HFFc6 (cell line): ENCODE data around the gene WDR20. TPM values are rescaled to one million over a fixed set of nuclear protein-coding genes. Genes with fewer than 3 reads are reported as not detected.

Source experiments
- DNase-seq: peaks from one replicate; pipeline ENCODE4 v3.0.0-alpha.2; 2018
- H3K27ac Mint-ChIP-seq: 2 replicates; pipeline ENCODE4 v1.8.0; 2020; ENCODE audit warnings: mild to moderate bottlenecking, mixed read lengths
- H3K27me3 Mint-ChIP-seq: 2 replicates; pipeline ENCODE4 v1.8.0; 2021; ENCODE audit warnings: mild to moderate bottlenecking, moderate library complexity, mixed read lengths; ENCODE audit not compliant: insufficient read depth
- H3K36me3 Mint-ChIP-seq: 2 replicates; pipeline ENCODE4 v1.8.0; 2021; ENCODE audit warnings: low read depth, mixed read lengths
- H3K4me1 Mint-ChIP-seq: 2 replicates; pipeline ENCODE4 v1.8.0; 2020; ENCODE audit warnings: low read depth, mixed read lengths
- H3K4me3 Mint-ChIP-seq: 2 replicates; pipeline ENCODE4 v1.8.0; 2020; ENCODE audit warnings: mild to moderate bottlenecking, moderate library complexity, mixed read lengths
- H3K9me3 Mint-ChIP-seq: 2 replicates; pipeline ENCODE4 v1.8.0; 2020; ENCODE audit warnings: mild to moderate bottlenecking, mixed read lengths
- CTCF ChIP-seq: fragments of 200-600 bp; sonication (generic); IDR thresholded peaks from 2 replicates; pipeline ENCODE4 v1.5.0; 2021; ENCODE audit warnings: antibody characterized with exemption, mild to moderate bottlenecking
- total RNA-seq, 6 experiments: library from RNA; stranded (reverse); fragmentation: NEBNext Ultra II Directional; extraction: Animal tissue kit (Norgen Biotek cat#: 25700); gene quantifications; 2 replicates in 1 of 6; 3 replicates in 5 of 6; pipeline ENCODE4 v1.2.3, GENCODE V29; 2021

Gene WDR20
- total RNA-seq, 6 experiments from 2014 or later: 24.4 to 28.7 (median 27.7) TPM

DNA sequence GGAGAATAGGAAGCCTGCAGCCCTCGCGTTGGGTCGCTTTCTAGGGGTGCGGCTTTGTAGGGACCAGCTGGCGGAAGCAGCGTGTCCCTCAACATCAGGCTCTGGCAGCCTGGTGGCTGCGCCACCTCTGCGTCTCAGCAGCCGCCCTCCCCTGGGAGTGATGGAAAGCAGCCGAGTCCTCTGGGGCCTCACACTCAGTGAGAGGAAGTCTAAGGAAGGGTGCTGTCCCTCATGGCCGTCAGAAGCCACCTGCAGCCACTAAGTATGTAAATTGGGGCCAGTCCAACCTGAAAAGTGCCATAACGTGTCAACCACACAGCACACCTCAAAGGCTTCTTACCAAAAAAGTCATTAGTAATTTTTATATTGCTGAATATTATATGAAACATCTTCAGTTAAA is 80.3 kb downstream of the WDR20 start:
- Mint-ChIP-seq H3K4me3 (no peak overlapping the region), H3K27me3 (peaks cover 12% of the 10 kb centered on the region), H3K27ac (no peak overlapping the region), H3K9me3 (no peaks in the 10 kb centered on the region), H3K4me1 (peaks cover 20% of the 10 kb centered on the region), H3K36me3 (peaks cover 17% of the 10 kb centered on the region)
- TF ChIP-seq CTCF: no peak
- DNase-seq: no peak

DNA sequence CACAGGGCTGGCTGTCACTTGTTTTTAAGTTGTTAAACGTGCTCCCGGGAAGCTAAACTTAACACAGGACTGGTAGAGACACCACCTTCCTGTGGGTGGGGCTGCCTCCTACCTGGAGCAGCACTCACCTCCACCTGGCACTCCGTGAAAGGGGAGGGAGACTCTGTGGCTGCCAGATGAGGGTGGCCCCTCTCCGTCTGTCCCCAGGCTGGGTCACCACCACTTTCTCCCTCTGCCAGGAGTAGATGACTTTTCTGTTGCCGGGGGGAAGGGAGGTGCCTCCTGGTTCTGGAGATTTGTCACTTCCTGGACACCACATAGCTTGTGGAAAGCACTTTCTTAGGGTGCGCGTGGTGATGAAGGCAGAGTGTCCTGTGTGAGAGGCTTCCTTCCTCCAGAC is 81.3 kb downstream of the WDR20 start:
- H3K27ac Mint-ChIP-seq: peak overlapping the region; percentile 91
- H3K36me3 Mint-ChIP-seq: peaks cover 26% of the 10 kb centered on the region
- H3K4me3 Mint-ChIP-seq: peak overlapping the region; percentile 53
- TF ChIP-seq CTCF: no peak
- H3K27me3 Mint-ChIP-seq: peaks cover 7% of the 10 kb centered on the region; the same call in 1 of the 2 replicates
- H3K9me3 Mint-ChIP-seq: no peaks in the 10 kb centered on the region
- DNase-seq: peak; percentile 52
- H3K4me1 Mint-ChIP-seq: peaks cover 12% of the 10 kb centered on the region

GRCh38 chr14:102222009-102222575 is 82.4 kb downstream of the WDR20 start:
- Mint-ChIP-seq H3K4me1 (peaks cover 12% of the 10 kb centered on the region), H3K9me3 (no peaks in the 10 kb centered on the region), H3K36me3 (peaks cover 28% of the 10 kb centered on the region), H3K27ac (peak overlapping the region; percentile 48; the same call in 1 of the 2 replicates), H3K4me3 (no peak overlapping the region), H3K27me3 (peaks cover 7% of the 10 kb centered on the region; the same call in 1 of the 2 replicates)
- no peak for TF ChIP-seq CTCF
- no peak for DNase-seq

- no peak overlapping the region for H3K27ac Mint-ChIP-seq
- H3K9me3 Mint-ChIP-seq: no peaks in the 10 kb centered on the region
- H3K36me3 Mint-ChIP-seq: peaks cover 22% of the 10 kb centered on the region
- TF ChIP-seq CTCF: no peak
- no peak for DNase-seq
- H3K4me1 Mint-ChIP-seq: peaks cover 12% of the 10 kb centered on the region
- H3K27me3 Mint-ChIP-seq: peaks cover 7% of the 10 kb centered on the region
- H3K4me3 Mint-ChIP-seq: no peak overlapping the region
Measured at GRCh38 chr14:102222751-102223150, 83.1 kb downstream of the WDR20 start.

- no peak for TF ChIP-seq CTCF
- Mint-ChIP-seq H3K27me3 (peaks cover 7% of the 10 kb centered on the region), H3K36me3 (peaks cover 19% of the 10 kb centered on the region), H3K27ac (no peak overlapping the region), H3K4me3 (no peak overlapping the region), H3K9me3 (no peaks in the 10 kb centered on the region), H3K4me1 (peaks cover 12% of the 10 kb centered on the region)
- DNase-seq: no peak
Measured at GRCh38 chr14:102223682-102224081, 84.0 kb downstream of the WDR20 start.

GRCh38 chr14:102225386-102225785 is 85.7 kb downstream of the WDR20 start:
- Mint-ChIP-seq H3K27ac (no peak overlapping the region), H3K4me1 (peaks cover 12% of the 10 kb centered on the region), H3K4me3 (no peak overlapping the region), H3K27me3 (peaks cover 2% of the 10 kb centered on the region; the same call in 1 of the 2 replicates), H3K36me3 (peaks cover 26% of the 10 kb centered on the region), H3K9me3 (no peaks in the 10 kb centered on the region)
- DNase-seq: no peak
- no peak for TF ChIP-seq CTCF
